Measurements from ENCODE around the gene FCGR3B.
"Not testable (repeated sequence)": the region's sequence is repeated elsewhere in the genome, so short reads cannot be mapped to it uniquely, and the experiment has no call there.

Gene FCGR3B

DNA sequence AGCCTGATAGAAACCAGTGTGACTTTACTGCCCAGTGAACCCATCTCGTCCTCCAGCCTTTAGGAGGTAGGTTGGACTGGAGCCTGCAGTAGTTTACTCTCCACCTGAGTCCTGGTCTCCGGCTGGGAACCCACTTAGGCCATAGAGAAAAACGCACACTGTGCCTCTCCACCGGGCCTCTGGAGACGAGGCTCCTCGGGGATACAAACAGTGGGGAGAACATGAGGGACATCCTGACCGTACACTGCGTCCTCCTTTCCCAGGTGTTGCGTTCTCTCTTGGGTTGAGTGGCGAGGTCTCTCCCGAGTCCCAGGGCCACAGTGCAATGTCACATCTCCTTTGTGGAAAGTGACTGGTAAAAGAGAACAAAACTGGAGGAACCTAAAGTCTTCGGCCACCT lies 26.0 kb downstream of the FCGR3B start:
- not testable (repeated sequence) for DNase-seq

DNA sequence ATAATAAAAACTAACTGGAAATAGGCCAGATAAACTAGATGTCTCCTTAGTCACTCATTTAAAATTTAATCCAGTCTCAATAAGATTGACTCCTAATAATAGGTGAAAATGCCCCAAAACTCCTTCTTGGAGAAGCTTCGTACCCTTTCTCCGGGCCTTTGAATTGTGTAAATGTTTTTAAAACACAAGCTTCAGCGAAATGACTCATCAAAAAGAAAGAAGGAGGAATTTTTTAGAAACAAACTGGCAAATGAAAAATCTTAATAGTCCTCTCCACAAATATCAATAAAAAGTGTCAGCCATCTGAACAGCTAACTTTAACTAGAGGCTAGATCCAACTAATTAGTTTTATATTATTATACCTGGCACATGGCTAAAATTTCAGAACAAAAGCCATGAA lies 33.9 kb downstream of the FCGR3B start:
- DNase-seq, result not testable (repeated sequence)

DNA sequence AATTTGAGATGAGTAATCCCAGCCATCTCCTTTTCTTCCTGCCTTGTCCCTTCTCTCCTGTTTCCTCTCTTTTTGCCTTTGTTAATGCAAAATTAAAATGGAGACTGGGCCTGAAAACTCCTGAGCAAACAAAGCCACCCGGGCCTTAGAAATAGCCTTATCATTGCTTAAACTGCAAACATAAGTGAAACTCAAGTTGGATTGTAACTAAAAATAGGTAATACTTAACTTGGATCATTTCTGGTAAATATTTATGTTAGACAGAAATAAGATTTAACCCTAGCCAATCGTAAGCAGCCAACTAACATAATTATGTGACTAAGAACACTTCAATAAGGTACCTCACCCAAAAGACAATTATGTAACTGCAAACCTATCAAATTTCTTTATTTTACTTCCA lies 35.4 kb downstream of the FCGR3B start:
- not testable (repeated sequence) for DNase-seq

DNA sequence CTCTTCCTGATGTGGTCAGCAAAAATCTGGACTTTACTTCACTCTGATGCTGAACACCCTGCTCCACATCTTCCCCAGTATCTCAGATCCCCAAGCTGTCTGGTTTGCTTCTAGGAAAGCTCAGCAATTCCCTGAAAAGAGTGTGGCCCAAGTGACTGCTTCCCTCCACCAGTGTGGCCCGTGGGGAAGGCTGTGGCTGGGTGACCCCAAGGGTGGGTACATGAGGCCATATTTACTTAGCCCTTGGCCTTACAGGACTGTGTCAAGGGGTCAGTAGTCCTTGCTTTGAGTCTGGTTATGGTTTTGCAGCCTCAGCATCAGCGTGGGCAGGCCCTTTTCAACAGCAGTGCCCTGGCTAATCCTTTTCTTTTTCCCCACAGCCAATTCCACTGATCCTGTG lies 35.8 kb downstream of the FCGR3B start:
- not testable (repeated sequence) for DNase-seq

DNA sequence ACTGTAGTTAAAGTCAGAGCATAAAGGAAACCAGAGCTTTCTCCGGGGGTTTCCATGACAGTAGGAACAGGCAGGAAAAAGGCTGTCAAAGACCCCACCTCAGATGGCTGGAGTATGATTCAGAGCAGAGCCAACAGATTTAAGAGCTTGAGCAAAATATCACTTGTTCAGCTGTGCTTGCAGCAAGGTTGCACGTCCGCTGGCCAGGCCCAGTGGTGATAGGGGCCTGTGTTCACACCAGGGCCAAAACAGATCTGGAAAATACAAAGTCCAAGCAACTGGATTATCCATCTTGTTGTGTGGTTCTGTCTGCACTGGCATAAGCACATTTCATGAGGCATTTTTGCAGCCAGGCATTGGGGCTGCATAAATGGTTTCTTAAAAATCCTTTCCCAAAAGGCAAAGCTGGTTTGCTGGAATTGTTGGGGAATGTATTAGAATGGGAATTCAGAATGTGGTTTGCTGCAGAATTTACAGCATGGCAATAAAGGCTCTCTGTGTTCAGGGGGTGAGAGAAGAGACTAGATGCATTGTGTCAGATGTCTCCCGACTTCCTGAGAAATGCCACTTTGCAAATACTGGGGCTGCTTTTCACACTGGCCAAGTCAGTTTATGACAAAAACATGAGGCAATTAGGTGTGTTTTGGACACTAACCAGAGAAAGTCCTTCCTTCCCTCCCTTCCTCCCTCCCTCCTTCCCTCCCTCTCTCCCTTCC lies 36.5 kb downstream of the FCGR3B start:
- not testable (repeated sequence) for DNase-seq

DNA sequence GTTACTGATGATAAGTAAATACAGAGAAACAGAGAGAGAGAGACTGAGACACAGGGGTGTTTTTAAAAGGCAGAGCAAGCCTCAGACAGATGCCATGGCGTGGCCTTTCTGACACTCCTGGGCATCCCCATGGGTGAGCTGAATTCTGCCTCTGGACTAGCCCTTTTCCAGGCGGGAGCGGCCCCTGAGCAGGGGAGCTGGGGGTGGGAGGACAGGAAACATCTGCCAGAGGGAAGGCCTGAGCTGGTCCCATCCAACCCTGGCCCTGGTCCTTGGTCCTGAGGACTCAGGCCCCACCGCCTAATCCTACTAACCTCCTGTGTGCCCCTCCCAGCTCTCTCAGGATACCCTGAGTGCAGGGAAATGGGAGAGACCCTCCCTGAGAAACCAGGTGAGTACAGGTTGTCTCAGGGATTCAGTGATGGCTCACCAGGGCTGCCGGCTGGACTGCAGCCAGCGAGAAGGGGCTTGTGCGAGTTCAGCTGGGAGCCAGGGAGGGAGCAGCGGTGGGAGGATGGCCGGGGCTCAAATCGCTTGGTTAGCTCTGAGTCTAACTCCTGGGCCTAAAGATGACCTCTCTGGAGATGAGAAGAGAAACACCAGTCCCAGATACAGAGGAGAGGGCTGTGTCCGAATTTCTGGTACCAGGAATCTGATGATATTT lies 37.8 kb downstream of the FCGR3B start:
- not testable (repeated sequence) for DNase-seq

DNA sequence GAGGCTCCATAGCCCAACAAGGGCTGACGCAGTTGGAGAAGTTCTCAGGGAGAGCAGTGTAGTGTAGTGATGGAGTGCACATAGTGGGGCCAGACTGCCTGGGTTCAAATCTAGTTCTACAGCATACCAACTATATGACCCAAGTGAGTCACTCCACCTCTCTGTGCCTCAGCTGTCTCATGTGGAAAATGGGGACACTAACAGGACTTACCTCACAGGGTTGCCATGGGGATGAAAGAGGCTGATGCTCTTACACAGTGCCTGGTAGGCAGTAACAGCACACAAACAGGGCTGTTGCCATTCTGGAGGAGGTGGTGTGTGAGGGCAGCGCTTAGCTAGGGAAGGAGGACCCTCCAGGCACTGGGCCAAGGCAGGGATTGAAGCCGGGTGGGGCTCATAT lies 38.4 kb downstream of the FCGR3B start:
- DNase-seq, result not testable (repeated sequence)

DNA sequence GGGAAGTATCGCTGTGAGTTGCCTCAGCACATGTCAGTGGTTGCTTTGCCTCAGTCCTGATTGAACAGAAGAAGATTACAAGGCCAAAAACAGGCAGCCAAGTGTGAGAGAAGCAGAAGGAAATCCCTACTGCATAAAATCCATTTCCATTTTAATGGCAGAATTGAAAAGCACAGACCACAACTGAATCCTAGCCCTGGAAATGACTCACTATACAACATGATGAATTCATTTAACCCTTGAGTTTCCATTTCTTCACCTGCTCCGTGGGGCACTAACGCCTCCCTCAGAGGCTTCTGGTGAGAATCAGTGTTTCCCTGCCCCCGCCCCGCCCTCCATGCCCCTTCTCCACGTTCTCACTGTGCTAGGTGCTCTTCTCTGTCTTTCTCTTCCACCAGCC lies 41.1 kb downstream of the FCGR3B start:
- not testable (repeated sequence) for DNase-seq

DNA sequence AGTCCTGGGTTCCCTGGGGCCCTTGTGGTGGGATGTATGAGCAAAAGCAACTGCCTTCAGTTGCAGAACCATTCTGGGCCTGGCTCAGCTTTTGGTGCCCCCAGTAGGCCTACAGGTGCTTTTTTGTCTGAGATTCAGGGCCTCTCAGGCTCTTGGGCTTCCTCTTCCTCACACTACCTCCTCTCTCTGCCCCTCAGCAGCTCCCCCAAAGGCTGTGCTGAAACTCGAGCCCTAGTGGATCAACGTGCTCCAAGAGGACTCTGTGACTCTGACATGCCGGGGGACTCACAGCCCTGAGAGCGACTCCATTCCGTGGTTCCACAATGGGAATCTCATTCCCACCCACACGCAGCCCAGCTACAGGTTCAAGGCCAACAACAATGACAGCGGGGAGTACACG lies 41.6 kb downstream of the FCGR3B start:
- not testable (repeated sequence) for DNase-seq

DNA sequence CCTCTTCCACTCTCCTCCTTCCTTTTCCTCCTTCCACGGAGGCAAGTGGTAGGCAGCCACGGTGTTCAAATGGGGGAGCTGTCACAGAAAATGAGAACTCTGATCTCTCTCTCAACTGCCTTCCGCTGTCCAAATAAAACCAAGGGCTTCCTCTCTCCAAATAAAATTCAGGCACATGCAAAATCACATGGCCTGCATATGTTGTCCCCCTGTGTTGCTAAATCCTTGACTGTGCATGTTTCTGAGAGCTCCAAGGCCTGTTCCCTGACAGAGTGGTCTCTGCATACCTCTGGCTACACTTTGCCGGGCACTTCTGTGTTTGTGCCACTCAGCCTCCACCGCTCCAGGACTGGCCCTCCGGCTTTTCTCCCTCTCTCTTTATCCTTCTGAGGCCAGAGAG lies 42.4 kb downstream of the FCGR3B start:
- not testable (repeated sequence) for DNase-seq

DNA sequence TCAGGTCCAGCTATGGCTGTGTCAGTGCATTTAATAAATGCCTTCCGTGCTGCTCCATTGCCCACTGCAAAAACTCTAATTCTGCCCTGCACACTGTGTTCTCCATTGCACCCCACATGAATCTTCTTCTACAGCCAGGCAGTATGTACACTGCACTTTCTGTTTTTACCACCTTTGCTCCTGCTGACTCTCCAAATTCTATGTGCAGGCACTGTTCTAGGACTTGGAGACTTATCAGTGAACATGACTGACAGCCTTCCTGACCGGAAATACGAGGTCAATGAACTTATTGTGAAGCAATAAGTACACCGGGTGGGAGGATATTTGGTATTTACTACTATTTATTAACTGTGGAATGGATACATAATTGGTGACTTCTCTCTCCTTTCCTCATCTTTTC lies 48.1 kb downstream of the FCGR3B start:
- not testable (repeated sequence) for DNase-seq

DNA sequence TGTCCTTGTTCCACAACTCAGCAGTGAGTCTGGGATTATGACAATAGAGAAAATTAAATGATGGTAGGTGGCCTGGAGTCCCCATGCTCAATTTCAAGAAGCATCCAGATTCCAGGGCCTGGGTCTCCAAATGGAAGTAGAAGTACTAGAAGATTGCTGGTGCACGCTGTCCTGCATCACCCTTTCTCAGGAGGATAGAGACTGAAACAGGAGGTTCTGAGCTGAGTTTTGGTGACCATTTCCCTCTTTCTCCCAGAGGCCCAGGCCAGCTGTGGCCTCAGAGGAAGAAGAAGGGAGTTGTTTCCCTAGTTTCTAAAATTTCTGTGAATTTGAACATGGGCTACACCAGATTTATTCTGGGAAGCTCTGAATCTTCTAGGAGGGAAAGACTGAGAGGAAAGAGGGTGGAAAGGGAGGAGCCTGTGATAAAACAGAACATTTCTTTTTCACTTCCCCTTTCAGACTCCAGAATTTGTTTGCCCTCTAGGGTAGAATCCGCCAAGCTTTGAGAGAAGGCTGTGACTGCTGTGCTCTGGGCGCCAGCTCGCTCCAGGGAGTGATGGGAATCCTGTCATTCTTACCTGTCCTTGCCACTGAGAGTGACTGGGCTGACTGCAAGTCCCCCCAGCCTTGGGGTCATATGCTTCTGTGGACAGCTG lies 50.0 kb downstream of the FCGR3B start:
- not testable (repeated sequence) for DNase-seq

DNA sequence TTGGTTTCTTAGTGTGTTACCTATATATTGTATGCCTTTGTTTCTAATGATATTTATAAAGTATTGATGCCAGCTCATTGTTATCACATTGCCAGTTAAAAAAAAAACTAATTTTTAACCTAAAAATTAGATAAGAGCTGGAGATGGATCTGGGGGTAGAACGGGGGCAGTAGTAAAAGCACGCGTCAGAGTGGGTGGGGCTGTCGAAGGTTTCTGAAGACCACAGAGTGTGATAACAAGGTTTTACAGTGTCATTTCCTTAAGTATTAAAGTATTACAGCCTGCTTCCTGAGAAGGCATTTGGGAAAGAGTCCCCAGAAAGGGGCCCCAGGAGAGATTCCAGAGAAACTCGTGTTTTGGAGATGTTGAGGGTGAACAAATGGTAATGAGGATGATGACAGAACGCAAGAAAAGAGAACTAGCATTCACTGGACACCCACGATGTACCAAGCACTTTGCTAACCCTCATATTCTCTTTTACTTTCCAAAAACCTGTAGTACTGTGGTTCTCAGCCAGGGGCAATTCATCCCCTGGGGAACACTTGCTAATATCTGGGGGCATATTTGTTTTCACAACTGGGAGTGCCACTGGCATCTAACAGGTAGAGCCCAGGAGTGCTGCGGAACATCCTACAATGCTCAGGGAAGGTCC lies 51.0 kb downstream of the FCGR3B start:
- DNase-seq, result not testable (repeated sequence)

DNA sequence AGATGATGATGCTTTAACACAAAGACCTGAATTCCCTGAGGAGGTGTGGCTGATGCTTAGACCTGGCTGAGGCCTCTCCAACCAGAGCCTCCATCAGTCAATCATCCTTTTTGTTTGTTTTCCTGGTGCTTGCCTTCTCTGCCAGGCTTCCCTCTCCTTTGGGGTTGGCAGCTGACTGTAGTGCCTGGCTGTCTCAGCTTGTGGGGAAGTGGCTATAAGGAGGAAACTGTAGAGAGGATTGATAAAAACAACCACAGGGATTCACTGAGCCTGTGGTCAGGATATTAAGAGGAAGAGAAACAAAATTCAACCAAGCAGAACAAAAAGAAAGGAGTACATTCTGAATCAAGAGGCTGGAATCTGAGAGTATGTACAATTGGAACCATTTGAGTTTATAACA lies 54.3 kb downstream of the FCGR3B start:
- not testable (repeated sequence) for DNase-seq

Data from NCI-H526 treated with DMSO at 0.1 percent for 48 hours (cell line).